AG09309 (cell line): ENCODE results near the gene DUSP14.

Experiments used
- DNase-seq: peaks from one replicate; pipeline ENCODE4 v3.0.0-alpha.2; 2010; ENCODE audit warnings: low read depth
- H3K4me3 ChIP-seq: 2 replicates; pipeline ENCODE4 v1.5.1; 2011; ENCODE audit warnings: mild to moderate bottlenecking, low read depth, low read length, moderate library complexity; ENCODE audit not compliant: control insufficient read depth
- TF ChIP-seq, protein P1 (sequence below): IDR thresholded peaks from 2 replicates; pipeline ENCODE4 v1.5.1; 2011; ENCODE audit warnings: mild to moderate bottlenecking, low read depth, low read length, inconsistent platforms; ENCODE audit not compliant: insufficient read depth, control insufficient read depth; ENCODE audit errors: missing control alignments

The DUSP14 gene

DNA sequence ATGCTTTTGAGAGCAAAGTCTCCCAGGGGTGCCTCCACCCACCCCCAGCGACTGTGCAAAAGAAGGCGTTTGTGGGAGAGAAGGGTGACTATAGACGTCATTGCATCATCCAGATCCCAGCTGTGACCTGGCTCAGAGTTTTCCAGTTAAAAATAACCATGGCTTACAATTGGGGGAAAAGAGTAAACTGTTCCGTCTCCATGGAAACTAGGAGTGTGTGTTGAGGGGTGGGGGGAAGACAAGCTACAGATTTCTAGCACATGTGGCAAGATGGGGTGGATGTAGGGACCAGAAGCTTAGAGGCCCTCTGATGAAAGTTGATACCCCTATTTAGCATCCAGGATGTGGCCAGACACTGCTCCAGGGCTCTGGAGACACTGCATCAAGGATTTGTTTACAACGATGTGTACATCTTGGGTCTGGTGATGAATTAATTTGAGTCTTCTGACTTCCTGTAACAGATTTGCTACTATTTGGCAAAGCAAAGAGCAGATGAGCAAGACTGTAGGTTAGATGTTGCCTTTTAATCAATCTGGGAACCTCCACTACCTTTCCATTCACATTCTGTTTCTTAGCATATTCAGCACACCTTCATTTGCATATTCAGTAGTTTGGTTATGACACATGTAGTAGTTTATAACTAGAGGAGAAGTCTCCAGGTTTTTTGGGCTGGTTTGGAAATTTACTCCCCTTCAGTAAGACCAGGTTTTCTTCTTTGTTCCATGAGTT is 6.2 kb upstream of the DUSP14 start:
- DNase-seq: peak; percentile 76
- TF ChIP-seq, protein P1, sequence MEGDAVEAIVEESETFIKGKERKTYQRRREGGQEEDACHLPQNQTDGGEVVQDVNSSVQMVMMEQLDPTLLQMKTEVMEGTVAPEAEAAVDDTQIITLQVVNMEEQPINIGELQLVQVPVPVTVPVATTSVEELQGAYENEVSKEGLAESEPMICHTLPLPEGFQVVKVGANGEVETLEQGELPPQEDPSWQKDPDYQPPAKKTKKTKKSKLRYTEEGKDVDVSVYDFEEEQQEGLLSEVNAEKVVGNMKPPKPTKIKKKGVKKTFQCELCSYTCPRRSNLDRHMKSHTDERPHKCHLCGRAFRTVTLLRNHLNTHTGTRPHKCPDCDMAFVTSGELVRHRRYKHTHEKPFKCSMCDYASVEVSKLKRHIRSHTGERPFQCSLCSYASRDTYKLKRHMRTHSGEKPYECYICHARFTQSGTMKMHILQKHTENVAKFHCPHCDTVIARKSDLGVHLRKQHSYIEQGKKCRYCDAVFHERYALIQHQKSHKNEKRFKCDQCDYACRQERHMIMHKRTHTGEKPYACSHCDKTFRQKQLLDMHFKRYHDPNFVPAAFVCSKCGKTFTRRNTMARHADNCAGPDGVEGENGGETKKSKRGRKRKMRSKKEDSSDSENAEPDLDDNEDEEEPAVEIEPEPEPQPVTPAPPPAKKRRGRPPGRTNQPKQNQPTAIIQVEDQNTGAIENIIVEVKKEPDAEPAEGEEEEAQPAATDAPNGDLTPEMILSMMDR: no peak
- H3K4me3 ChIP-seq: no peak overlapping the region

GRCh38 chr17:37485938-37486570 is 3.6 kb upstream of the DUSP14 start:
- DNase-seq: no peak
- TF ChIP-seq, protein P1: no peak
- H3K4me3 ChIP-seq: no peak overlapping the region

GRCh38 chr17:37488009-37488604 is 1.6 kb upstream of the DUSP14 start:
- peak; percentile 87 for DNase-seq
- TF ChIP-seq, protein P1: no peak
- H3K4me3 ChIP-seq: peak overlapping the region; percentile 98

- peak overlapping the region; percentile 98 for H3K4me3 ChIP-seq
- TF ChIP-seq, protein P1: no peak
- peak; percentile 74 for DNase-seq
Observed at GRCh38 chr17:37488607-37489196, 989 bp upstream of the DUSP14 start.

DNA sequence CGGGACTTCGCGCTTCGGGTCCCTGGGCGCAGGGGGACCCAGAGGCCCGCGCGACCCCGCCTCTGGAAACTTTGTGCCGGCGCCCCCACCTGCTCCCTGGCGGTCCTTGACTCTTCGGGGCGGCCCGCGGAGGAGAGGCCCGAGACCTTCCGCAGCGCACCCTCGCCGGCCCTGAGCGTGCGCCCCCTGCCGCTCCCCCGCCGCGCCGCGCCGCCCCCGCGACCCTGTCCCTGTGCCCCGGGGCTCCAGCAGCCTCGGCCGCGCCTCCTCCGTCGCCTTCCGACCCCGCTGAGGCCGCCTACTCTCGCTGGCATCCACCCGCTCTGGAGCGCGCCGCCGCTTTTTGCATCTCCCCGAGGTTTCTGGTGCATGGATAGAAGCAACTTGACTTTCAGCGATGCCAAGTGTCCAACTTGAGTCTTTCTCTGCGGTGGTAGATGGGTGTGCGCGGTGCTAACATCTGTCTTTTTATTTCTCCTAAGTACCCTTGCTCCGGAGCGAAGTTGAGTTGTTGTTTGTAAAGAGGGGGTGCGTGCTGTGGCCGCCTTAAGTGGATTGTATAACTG is 414 bp downstream of the DUSP14 start:
- TF ChIP-seq, protein P1: no peak
- DNase-seq: no peak
- peak overlapping the region; percentile 53 for H3K4me3 ChIP-seq
